ENCODE measurements around the gene GJD4. TPM values are rescaled to one million over a fixed set of nuclear protein-coding genes. Genes with fewer than 3 reads are reported as not detected.
A peak's percentile ranks its signal among the peaks of the same experiment; 100 is the strongest.

GJD4 gene
- polyA plus RNA-seq, 3 donors: not detected

DNA sequence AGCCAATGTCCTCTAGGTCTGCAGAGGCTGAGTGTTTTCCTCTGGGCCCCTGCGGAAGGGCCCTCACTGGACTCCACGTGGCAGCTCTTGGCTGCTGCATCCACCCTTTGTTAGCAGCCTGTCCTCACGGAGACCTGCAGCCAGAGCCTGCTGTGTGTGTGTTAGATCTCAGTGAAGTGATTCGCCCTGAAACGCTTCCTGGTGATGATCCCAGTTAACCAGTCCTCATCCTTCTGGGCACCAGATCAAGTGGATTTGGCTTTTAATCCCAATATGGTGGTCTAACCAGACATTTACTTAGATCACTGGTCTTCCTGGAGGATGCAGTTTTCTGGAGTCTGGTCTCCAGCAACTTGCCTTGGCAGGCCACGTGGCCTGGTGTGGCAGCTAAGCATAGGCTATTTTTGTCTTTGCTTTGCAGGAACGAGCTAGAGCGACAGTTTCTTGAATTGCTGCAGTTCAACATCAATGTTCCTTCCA, 39.5 kb upstream of the GJD4 start:
- H3K9me3 Mint-ChIP-seq: peaks cover 0 to 2% (median 0%) of the 10 kb centered on the region in 7 donors
- TF ChIP-seq, protein P1, sequence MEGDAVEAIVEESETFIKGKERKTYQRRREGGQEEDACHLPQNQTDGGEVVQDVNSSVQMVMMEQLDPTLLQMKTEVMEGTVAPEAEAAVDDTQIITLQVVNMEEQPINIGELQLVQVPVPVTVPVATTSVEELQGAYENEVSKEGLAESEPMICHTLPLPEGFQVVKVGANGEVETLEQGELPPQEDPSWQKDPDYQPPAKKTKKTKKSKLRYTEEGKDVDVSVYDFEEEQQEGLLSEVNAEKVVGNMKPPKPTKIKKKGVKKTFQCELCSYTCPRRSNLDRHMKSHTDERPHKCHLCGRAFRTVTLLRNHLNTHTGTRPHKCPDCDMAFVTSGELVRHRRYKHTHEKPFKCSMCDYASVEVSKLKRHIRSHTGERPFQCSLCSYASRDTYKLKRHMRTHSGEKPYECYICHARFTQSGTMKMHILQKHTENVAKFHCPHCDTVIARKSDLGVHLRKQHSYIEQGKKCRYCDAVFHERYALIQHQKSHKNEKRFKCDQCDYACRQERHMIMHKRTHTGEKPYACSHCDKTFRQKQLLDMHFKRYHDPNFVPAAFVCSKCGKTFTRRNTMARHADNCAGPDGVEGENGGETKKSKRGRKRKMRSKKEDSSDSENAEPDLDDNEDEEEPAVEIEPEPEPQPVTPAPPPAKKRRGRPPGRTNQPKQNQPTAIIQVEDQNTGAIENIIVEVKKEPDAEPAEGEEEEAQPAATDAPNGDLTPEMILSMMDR (IDR thresholded peaks at IDR 0.05): no peak
- DNase-seq: no peak
- Histone ChIP-seq H3K4me1 (ENCODE audit: control insufficient read depth in 1 of 2, insufficient read depth in 2 of 2, low read length in 2 of 2) (peaks cover 13 to 14% of the 10 kb centered on the region in 2 donors), H3K79me2 (ENCODE audit: insufficient read depth, low read length) (no peaks in the 10 kb centered on the region), H4K20me1 (ENCODE audit: insufficient read depth, low read length) (peaks cover 63% of the 10 kb centered on the region), H3K4me3 (replicated peaks in 1 of 3; ENCODE audit: low read depth in 2 of 3, low read length in 3 of 3) (no peak overlapping the region), H3K9me3 (replicated peaks in 1 of 2; ENCODE audit: control insufficient read depth in 1 of 2, insufficient read depth in 1 of 2, low read length in 2 of 2) (no peaks in the 10 kb centered on the region), H3K36me3 (replicated peaks in 1 of 2; ENCODE audit: control insufficient read depth in 1 of 2, insufficient read depth in 2 of 2, low read length in 2 of 2) (peaks cover 48 to 77% of the 10 kb centered on the region in 2 donors), H3K4me2 (replicated peaks; ENCODE audit: extremely low read depth, low read length, poor library complexity, severe bottlenecking) (no peak overlapping the region), H3K27ac (ENCODE audit: low read depth in 1 of 2, low read length in 2 of 2) (peak overlapping the region in 1 of 2 donors; percentile 74), H2AFZ (ENCODE audit: insufficient read depth, low read depth, low read length, poor library complexity, severe bottlenecking) (no peak overlapping the region), H3K9ac (ENCODE audit: insufficient read depth, low read length, poor library complexity, severe bottlenecking) (no peak overlapping the region), H3K27me3 (ENCODE audit: control insufficient read depth in 2 of 2, insufficient read depth in 2 of 2, low read length in 2 of 2) (no peaks in the 10 kb centered on the region)
- intact Hi-C loops (cut with micrococcal nuclease): no loop called here
- H3K27ac Mint-ChIP-seq: peak overlapping the region in 3 of 7 donors; percentile 30 to 61 (median 47)
- no peaks in the 10 kb centered on the region for H3K27me3 Mint-ChIP-seq (ENCODE audit: low read depth in 3 of 3)
- H3K4me1 Mint-ChIP-seq: peaks cover 17% of the 10 kb centered on the region
- H3K4me3 Mint-ChIP-seq: no peak overlapping the region
- 99% methylated on average over 5 of the region's 8 CpGs for WGBS (ENCODE audit: insufficient coverage)
- H3K36me3 Mint-ChIP-seq: peaks cover 51 to 69% of the 10 kb centered on the region in 2 donors

DNA sequence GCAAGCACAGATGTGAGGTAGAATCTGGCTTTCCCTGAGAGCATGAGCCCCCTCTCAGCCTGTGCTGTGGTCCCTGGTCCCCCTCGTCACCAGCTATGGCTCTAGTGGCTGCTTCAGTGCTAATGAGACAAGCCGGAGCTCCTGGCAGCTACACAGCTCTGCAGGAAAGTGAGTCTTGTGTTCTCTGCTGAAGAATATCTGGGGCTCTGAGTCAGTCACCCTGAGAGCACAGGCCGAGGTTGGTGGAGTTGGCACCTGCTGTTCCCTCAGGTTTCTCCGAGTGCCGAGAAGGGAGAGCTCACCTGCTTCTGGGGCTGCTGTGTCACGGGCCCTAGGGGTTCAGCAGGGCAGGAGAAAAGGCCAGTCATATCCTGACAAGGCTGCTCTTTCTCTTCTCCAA, 37.2 kb upstream of the GJD4 start:
- peaks cover 0 to 2% (median 0%) of the 10 kb centered on the region in 7 donors for H3K9me3 Mint-ChIP-seq
- no peak for DNase-seq
- intact Hi-C loops (cut with micrococcal nuclease): no loop called here
- H3K9me3 ChIP-seq (replicated peaks in 1 of 2; ENCODE audit: control insufficient read depth in 1 of 2, insufficient read depth in 1 of 2, low read length in 2 of 2): no peaks in the 10 kb centered on the region
- H3K27ac Mint-ChIP-seq: peak overlapping the region in 4 of 7 donors; percentile 27 to 47 (median 34)
- peaks cover 41% of the 10 kb centered on the region for H4K20me1 ChIP-seq (ENCODE audit: insufficient read depth, low read length)
- TF ChIP-seq, protein P1 (IDR thresholded peaks at IDR 0.05): no peak
- H3K4me1 Mint-ChIP-seq: peaks cover 17% of the 10 kb centered on the region
- no peak overlapping the region for H3K4me3 ChIP-seq (replicated peaks in 1 of 3; ENCODE audit: low read depth in 2 of 3, low read length in 3 of 3)
- no peaks in the 10 kb centered on the region for H3K27me3 Mint-ChIP-seq (ENCODE audit: low read depth in 3 of 3)
- H3K27ac ChIP-seq (ENCODE audit: low read depth in 1 of 2, low read length in 2 of 2): no peak overlapping the region
- no peak overlapping the region for H2AFZ ChIP-seq (ENCODE audit: insufficient read depth, low read depth, low read length, poor library complexity, severe bottlenecking)
- H3K36me3 ChIP-seq (replicated peaks in 1 of 2; ENCODE audit: control insufficient read depth in 1 of 2, insufficient read depth in 2 of 2, low read length in 2 of 2): peaks cover 57 to 78% of the 10 kb centered on the region in 2 donors
- WGBS (ENCODE audit: insufficient coverage): 97% methylated on average over 6 of the region's 6 CpGs
- H3K9ac ChIP-seq (ENCODE audit: insufficient read depth, low read length, poor library complexity, severe bottlenecking): no peak overlapping the region
- H3K36me3 Mint-ChIP-seq: peaks cover 58 to 82% of the 10 kb centered on the region in 2 donors
- no peaks in the 10 kb centered on the region for H3K79me2 ChIP-seq (ENCODE audit: insufficient read depth, low read length)
- H3K4me2 ChIP-seq (replicated peaks; ENCODE audit: extremely low read depth, low read length, poor library complexity, severe bottlenecking): no peak overlapping the region
- peaks cover 13 to 14% of the 10 kb centered on the region in 2 donors for H3K4me1 ChIP-seq (ENCODE audit: control insufficient read depth in 1 of 2, insufficient read depth in 2 of 2, low read length in 2 of 2)
- H3K4me3 Mint-ChIP-seq: no peak overlapping the region
- H3K27me3 ChIP-seq (ENCODE audit: control insufficient read depth in 2 of 2, insufficient read depth in 2 of 2, low read length in 2 of 2): no peaks in the 10 kb centered on the region

All from CD14-positive monocyte (primary cell).